ENCODE measurements around the gene BLVRA.

BLVRA gene

GRCh38 chr7:43723007-43723341 lies 35.5 kb upstream of the BLVRA start:
- no peak for TF ChIP-seq CEBPB (IDR thresholded peaks at IDR 0.05)
- no peak for TF ChIP-seq TAF1 (IDR thresholded peaks at IDR 0.05; ENCODE audit: low read depth)
- no peak for TF ChIP-seq CREB1 (IDR thresholded peaks at IDR 0.05; ENCODE audit: low read depth)
- TF ChIP-seq YY1 (IDR thresholded peaks at IDR 0.05; ENCODE audit: low read depth): no peak
- TF ChIP-seq TEAD4 (IDR thresholded peaks at IDR 0.05): no peak
- TF ChIP-seq ZBTB7A (IDR thresholded peaks at IDR 0.05; ENCODE audit: low read depth): no peak

- TF ChIP-seq MAX (IDR thresholded peaks at IDR 0.05): no peak
- no peak for TF ChIP-seq TCF12 (IDR thresholded peaks at IDR 0.05; ENCODE audit: low read depth)
- TF ChIP-seq YY1 (IDR thresholded peaks at IDR 0.05; ENCODE audit: low read depth): no peak
- no peak for TF ChIP-seq USF1 (IDR thresholded peaks at IDR 0.05)
- TF ChIP-seq TAF1 (IDR thresholded peaks at IDR 0.05; ENCODE audit: low read depth): no peak
- TF ChIP-seq NFIC (IDR thresholded peaks at IDR 0.05): no peak
- no peak for TF ChIP-seq ZBTB7A (IDR thresholded peaks at IDR 0.05; ENCODE audit: low read depth)
- TF ChIP-seq CREB1 (IDR thresholded peaks at IDR 0.05; ENCODE audit: low read depth): no peak
- no peak for TF ChIP-seq RAD21 (IDR thresholded peaks at IDR 0.05; ENCODE audit: low read depth)
- TF ChIP-seq EP300 (IDR thresholded peaks at IDR 0.05; ENCODE audit: borderline replicate concordance): no peak
- TF ChIP-seq REST (IDR thresholded peaks at IDR 0.05; ENCODE audit: low read depth): no peak
- no peak for TF ChIP-seq TEAD4 (IDR thresholded peaks at IDR 0.05)
- no peak for TF ChIP-seq CEBPB (IDR thresholded peaks at IDR 0.05)
- no peak for TF ChIP-seq FOXM1 (IDR thresholded peaks at IDR 0.05; ENCODE audit: borderline replicate concordance, low read depth)
- TF ChIP-seq EGR1 (IDR thresholded peaks at IDR 0.05): no peak
These were observed 33.2 kb upstream of the BLVRA start for GRCh38 chr7:43725251-43725650.

GRCh38 chr7:43726466-43726865 lies 32.0 kb upstream of the BLVRA start:
- TF ChIP-seq REST (IDR thresholded peaks at IDR 0.05; ENCODE audit: low read depth) (no peak), CREB1 (IDR thresholded peaks at IDR 0.05; ENCODE audit: low read depth) (no peak), TAF1 (IDR thresholded peaks at IDR 0.05; ENCODE audit: low read depth) (no peak), CEBPB (IDR thresholded peaks at IDR 0.05) (no peak), MAX (IDR thresholded peaks at IDR 0.05) (no peak), YY1 (IDR thresholded peaks at IDR 0.05; ENCODE audit: low read depth) (no peak), ZBTB7A (IDR thresholded peaks at IDR 0.05; ENCODE audit: low read depth) (no peak), USF1 (IDR thresholded peaks at IDR 0.05) (no peak), EP300 (IDR thresholded peaks at IDR 0.05; ENCODE audit: borderline replicate concordance) (no peak)

GRCh38 chr7:43727003-43727402 lies 31.5 kb upstream of the BLVRA start:
- no peak for TF ChIP-seq RAD21 (IDR thresholded peaks at IDR 0.05; ENCODE audit: low read depth)
- no peak for TF ChIP-seq TCF12 (IDR thresholded peaks at IDR 0.05; ENCODE audit: low read depth)
- no peak for TF ChIP-seq TAF1 (IDR thresholded peaks at IDR 0.05; ENCODE audit: low read depth)
- no peak for TF ChIP-seq FOXM1 (IDR thresholded peaks at IDR 0.05; ENCODE audit: borderline replicate concordance, low read depth)
- TF ChIP-seq YY1 (IDR thresholded peaks at IDR 0.05; ENCODE audit: low read depth): no peak
- no peak for TF ChIP-seq ZBTB7A (IDR thresholded peaks at IDR 0.05; ENCODE audit: low read depth)
- no peak for TF ChIP-seq TEAD4 (IDR thresholded peaks at IDR 0.05)
- no peak for TF ChIP-seq CREB1 (IDR thresholded peaks at IDR 0.05; ENCODE audit: low read depth)
- TF ChIP-seq MAX (IDR thresholded peaks at IDR 0.05): no peak
- no peak for TF ChIP-seq NFIC (IDR thresholded peaks at IDR 0.05)
- no peak for TF ChIP-seq USF1 (IDR thresholded peaks at IDR 0.05)
- no peak for TF ChIP-seq EP300 (IDR thresholded peaks at IDR 0.05; ENCODE audit: borderline replicate concordance)
- no peak for TF ChIP-seq EGR1 (IDR thresholded peaks at IDR 0.05)
- TF ChIP-seq CEBPB (IDR thresholded peaks at IDR 0.05): no peak
- no peak for TF ChIP-seq REST (IDR thresholded peaks at IDR 0.05; ENCODE audit: low read depth)
